ENCODE results near the gene MIAT.

DNA sequence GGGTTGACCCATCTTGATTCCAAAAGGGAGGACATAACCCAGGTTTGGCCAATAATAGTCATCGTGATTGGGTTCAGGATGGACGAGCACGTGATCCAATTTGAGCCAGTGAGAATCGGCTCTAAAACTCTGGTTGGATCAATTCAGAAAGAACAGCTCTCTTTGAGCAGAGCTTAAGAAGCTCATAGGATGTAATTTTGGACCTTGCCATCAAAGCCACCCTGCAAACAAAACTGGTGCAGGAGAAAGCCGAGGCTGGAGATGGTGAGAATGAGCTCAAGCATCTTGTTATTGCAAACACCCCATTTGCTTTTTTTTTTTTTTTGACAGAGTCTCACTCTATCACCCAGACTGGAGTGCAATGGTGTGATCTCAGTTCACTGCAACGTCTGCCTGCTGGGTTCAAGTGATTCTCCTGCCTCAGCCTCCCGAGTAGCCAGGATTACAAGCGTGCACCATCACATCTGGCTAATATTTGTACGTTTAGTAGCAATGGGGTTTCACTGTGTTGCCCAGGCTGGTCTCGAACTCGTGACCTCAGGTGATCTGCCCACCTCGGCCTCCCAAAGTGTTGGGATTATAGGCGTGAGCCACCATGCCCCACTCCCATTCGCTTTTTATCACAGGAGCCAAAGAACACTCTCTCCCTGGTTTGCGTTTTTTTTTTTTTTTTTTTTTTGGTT lies 13.8 kb upstream of the MIAT start:
- TF ChIP-seq POLR2A (IDR thresholded peaks at IDR 0.05): no peak
- TF ChIP-seq, protein P1, sequence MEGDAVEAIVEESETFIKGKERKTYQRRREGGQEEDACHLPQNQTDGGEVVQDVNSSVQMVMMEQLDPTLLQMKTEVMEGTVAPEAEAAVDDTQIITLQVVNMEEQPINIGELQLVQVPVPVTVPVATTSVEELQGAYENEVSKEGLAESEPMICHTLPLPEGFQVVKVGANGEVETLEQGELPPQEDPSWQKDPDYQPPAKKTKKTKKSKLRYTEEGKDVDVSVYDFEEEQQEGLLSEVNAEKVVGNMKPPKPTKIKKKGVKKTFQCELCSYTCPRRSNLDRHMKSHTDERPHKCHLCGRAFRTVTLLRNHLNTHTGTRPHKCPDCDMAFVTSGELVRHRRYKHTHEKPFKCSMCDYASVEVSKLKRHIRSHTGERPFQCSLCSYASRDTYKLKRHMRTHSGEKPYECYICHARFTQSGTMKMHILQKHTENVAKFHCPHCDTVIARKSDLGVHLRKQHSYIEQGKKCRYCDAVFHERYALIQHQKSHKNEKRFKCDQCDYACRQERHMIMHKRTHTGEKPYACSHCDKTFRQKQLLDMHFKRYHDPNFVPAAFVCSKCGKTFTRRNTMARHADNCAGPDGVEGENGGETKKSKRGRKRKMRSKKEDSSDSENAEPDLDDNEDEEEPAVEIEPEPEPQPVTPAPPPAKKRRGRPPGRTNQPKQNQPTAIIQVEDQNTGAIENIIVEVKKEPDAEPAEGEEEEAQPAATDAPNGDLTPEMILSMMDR (IDR thresholded peaks at IDR 0.05): no peak

Data from gastroesophageal sphincter (tissue), 3 donors.